C4-2B (cell line): ENCODE measurements around the gene PPP1R14C.

ENCODE experiments used
- ZFX ChIP-seq: fragments of 450-650 bp; IDR thresholded peaks from 2 replicates; pipeline ENCODE4 v1.6.1; 2017
- TF ChIP-seq, protein P1 (sequence below): fragments of 450-650 bp; conservative IDR thresholded peaks from 2 replicates; pipeline ENCODE4 v1.5.1; 2017; ENCODE audit warnings: mild to moderate bottlenecking

DNA sequence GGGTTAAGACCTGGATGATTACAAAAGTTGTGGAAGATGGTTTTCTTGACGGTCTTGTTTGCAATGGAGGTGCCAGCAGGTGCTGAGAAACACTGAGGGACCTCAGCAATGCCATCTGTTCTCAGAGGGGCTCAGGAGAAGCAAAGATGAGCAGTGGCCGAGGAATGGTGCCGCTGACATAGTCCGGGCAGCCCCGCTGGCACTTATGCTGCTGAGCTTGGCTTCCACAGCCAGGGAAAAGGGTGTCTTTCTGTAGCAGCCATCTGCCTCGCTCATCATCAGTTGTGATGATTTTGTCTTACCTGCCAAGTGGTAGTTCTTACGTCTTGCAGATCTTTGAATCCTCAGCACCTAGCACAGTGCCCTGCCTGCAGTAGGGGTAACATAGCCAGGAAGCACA, 55.7 kb downstream of the PPP1R14C start:
- TF ChIP-seq, protein P1, sequence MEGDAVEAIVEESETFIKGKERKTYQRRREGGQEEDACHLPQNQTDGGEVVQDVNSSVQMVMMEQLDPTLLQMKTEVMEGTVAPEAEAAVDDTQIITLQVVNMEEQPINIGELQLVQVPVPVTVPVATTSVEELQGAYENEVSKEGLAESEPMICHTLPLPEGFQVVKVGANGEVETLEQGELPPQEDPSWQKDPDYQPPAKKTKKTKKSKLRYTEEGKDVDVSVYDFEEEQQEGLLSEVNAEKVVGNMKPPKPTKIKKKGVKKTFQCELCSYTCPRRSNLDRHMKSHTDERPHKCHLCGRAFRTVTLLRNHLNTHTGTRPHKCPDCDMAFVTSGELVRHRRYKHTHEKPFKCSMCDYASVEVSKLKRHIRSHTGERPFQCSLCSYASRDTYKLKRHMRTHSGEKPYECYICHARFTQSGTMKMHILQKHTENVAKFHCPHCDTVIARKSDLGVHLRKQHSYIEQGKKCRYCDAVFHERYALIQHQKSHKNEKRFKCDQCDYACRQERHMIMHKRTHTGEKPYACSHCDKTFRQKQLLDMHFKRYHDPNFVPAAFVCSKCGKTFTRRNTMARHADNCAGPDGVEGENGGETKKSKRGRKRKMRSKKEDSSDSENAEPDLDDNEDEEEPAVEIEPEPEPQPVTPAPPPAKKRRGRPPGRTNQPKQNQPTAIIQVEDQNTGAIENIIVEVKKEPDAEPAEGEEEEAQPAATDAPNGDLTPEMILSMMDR, result no peak
- no peak for TF ChIP-seq ZFX
